Endothelial cell of umbilical vein (primary cell): ENCODE data around the gene PKHD1. TPM values are rescaled to one million over a fixed set of nuclear protein-coding genes. Genes with fewer than 3 reads are reported as not detected.

Experiments
- BruUV-seq: library from RNA; stranded (reverse); fragments of 400-500 nt; replicated peaks from 2 replicates; lab custom pipeline; 2021; lab: Mats Ljungman, UMichigan
- CTCF ChIA-PET: fragments of 300-600, 350-600 bp; sonication (Branson Sonifier 250); formaldehyde crosslinking; loops from one replicate; lab custom pipeline; 2021; ENCODE audit warnings: antibody characterized with exemption, inconsistent platforms; lab: Charles Lee
- POLR2A ChIA-PET: fragments of 300-600, 350-600 bp; sonication (Branson Sonifier 250); formaldehyde crosslinking; loops from one replicate; lab custom pipeline; 2021; ENCODE audit warnings: antibody characterized with exemption, inconsistent platforms; lab: Charles Lee
- DNase-seq: peaks from one replicate; pipeline ENCODE4 v3.0.0-alpha.2; 2011; ENCODE audit warnings: low read depth, low spot score
- FAIRE-seq: peaks from 2 replicates; lab custom pipeline; 2011; peaks lifted over from hg19 to GRCh38; lab: Jason Lieb, UNC
- H2AFZ ChIP-seq: 2 replicates; pipeline ENCODE4 v1.6.0; 2012; ENCODE audit warnings: low read depth, low read length, control low read depth, inconsistent platforms
- H3K27ac ChIP-seq: 2 replicates; pipeline ENCODE4 v1.5.1; 2011; ENCODE audit warnings: low read depth, mild to moderate bottlenecking, control low read depth, low read length, moderate library complexity; ENCODE audit not compliant: insufficient read depth
- H3K27me3 ChIP-seq, 2 experiments: 2 replicates each; pipeline versions ENCODE4 v1.6.0 to v1.6.1; 2011; ENCODE audit warnings: low read length in 2 of 2, mixed read lengths in 1 of 2; ENCODE audit not compliant: control insufficient read depth in 2 of 2, insufficient read depth in 2 of 2
- H3K36me3 ChIP-seq, 2 experiments: 2 replicates in 1 of 2; 3 replicates in 1 of 2; pipeline ENCODE4 v1.5.1; 2011; ENCODE audit warnings: low read length in 2 of 2, mild to moderate bottlenecking in 1 of 2, moderate library complexity in 1 of 2; ENCODE audit not compliant: control insufficient read depth in 2 of 2, insufficient read depth in 2 of 2; ENCODE audit errors: extremely low read depth in 1 of 2
- H3K4me1 ChIP-seq: 3 replicates; pipeline ENCODE4 v1.5.1; 2011; ENCODE audit warnings: mild to moderate bottlenecking, low read length; ENCODE audit not compliant: control insufficient read depth, insufficient read depth; ENCODE audit errors: extremely low read depth
- H3K4me2 ChIP-seq: 2 replicates; pipeline ENCODE4 v1.6.1; 2011; ENCODE audit warnings: low read length, control low read depth, mixed read lengths; ENCODE audit not compliant: insufficient read depth
- H3K4me3 ChIP-seq, 3 experiments: fragments of 200-600 bp in 1 of 3; sonication (generic), shearing (Covaris generic) in 1 of 3; replicated peaks in 1 of 3; 2 replicates each; pipeline ENCODE4 v1.5.1; 2011 to 2016; ENCODE audit warnings: control low read depth in 3 of 3, low read length in 3 of 3, mild to moderate bottlenecking in 2 of 3, inconsistent platforms in 1 of 3, low read depth in 1 of 3, moderate library complexity in 1 of 3; ENCODE audit not compliant: insufficient read depth in 1 of 3
- H3K79me2 ChIP-seq: 2 replicates; pipeline ENCODE4 v1.6.0; 2012; ENCODE audit warnings: low read length, inconsistent platforms; ENCODE audit not compliant: control insufficient read depth, insufficient read depth
- H3K9ac ChIP-seq: replicated peaks from 2 replicates; pipeline ENCODE3; 2011; ENCODE audit warnings: low read length, control low read depth; ENCODE audit not compliant: insufficient read depth; ENCODE audit errors: extremely low read depth
- H3K9me1 ChIP-seq: replicated peaks from 3 replicates; pipeline ENCODE4 v1.6.0; 2011; ENCODE audit warnings: mild to moderate bottlenecking, low read length; ENCODE audit not compliant: control insufficient read depth, insufficient read depth; ENCODE audit errors: extremely low read depth
- H3K9me3 ChIP-seq: replicated peaks from 2 replicates; pipeline ENCODE4 v1.5.1; 2012; ENCODE audit warnings: low read length, inconsistent platforms; ENCODE audit not compliant: control insufficient read depth, insufficient read depth
- H4K20me1 ChIP-seq: replicated peaks from 2 replicates; pipeline ENCODE3; 2011; ENCODE audit warnings: mild to moderate bottlenecking, low read length; ENCODE audit not compliant: control insufficient read depth, insufficient read depth; ENCODE audit errors: extremely low read depth
- CTCF ChIP-seq, 2 donors: IDR thresholded peaks; 1 replicate in 1 of 2; 2 replicates in 1 of 2; pipeline ENCODE4 v1.5.1; 2011; ENCODE audit warnings: low read length in 2 of 2, mild to moderate bottlenecking in 2 of 2, moderate library complexity in 2 of 2, control low read depth in 1 of 2, inconsistent platforms in 1 of 2, low read depth in 1 of 2; ENCODE audit not compliant: insufficient read depth in 1 of 2; ENCODE audit errors: extremely low read depth in 1 of 2
- EZH2 ChIP-seq: IDR thresholded peaks from 2 replicates; pipeline ENCODE4 v1.6.1; 2012; ENCODE audit warnings: borderline replicate concordance, low read depth, mild to moderate bottlenecking, moderate library complexity, low read length, inconsistent platforms; ENCODE audit not compliant: severe bottlenecking
- FOS ChIP-seq: IDR thresholded peaks from 2 replicates; pipeline ENCODE4 v1.6.1; 2011; ENCODE audit warnings: mild to moderate bottlenecking, low read length, moderate library complexity, borderline replicate concordance; ENCODE audit not compliant: insufficient read depth
- GATA2 ChIP-seq: IDR thresholded peaks from 2 replicates; pipeline ENCODE4 v1.7.0; 2011; ENCODE audit warnings: low read depth, mild to moderate bottlenecking, moderate library complexity, mixed read lengths, low read length; ENCODE audit not compliant: insufficient read length, insufficient read depth
- JUN ChIP-seq: IDR thresholded peaks from 2 replicates; pipeline ENCODE4 v1.6.1; 2011; ENCODE audit warnings: borderline replicate concordance, low read depth; ENCODE audit not compliant: insufficient read length, insufficient read depth
- MAX ChIP-seq: IDR thresholded peaks from 2 replicates; pipeline ENCODE4 v1.6.1; 2011; ENCODE audit not compliant: insufficient read depth, insufficient read length
- MYC ChIP-seq: IDR thresholded peaks from one replicate; pipeline ENCODE4 v1.6.1; 2011; ENCODE audit warnings: mild to moderate bottlenecking, low read depth, low read length
- POLR2A ChIP-seq: IDR thresholded peaks from 2 replicates; pipeline ENCODE4 v1.6.1; 2012; ENCODE audit warnings: low read depth, mild to moderate bottlenecking, control low read depth, low read length
- POLR2AphosphoS5 ChIP-seq: IDR thresholded peaks from 2 replicates; pipeline ENCODE4 v1.6.1; 2012; ENCODE audit warnings: low read depth, mild to moderate bottlenecking, control low read depth, low read length, moderate library complexity; ENCODE audit not compliant: insufficient read depth
- dilution Hi-C: fragments of 300-500 bp; cut with MboI; formaldehyde crosslinking; loops from one replicate; pipeline ENCODE4 v1.15.0; 2019; ENCODE audit warnings: low sequenced_read_pairs; ENCODE audit not compliant: extremely low pct_ligation_motif_present
- intact Hi-C: fragments of 100-400 bp; cut with micrococcal nuclease; formaldehyde crosslinking; loops from one replicate; pipeline ENCODE4 v1.10.0; 2022
- polyA plus RNA-seq, 4 experiments: library from polyadenylated mRNA; depleted of rRNA in 3 of 4; stranded (reverse) in 3 of 4; unstranded in 1 of 4; fragments of >200 nt; gene quantifications; 2 replicates each; pipeline versions ENCODE4 v1.2.1 to v1.2.3, GENCODE V29; 2011 to 2012; ENCODE audit warnings: missing spikeins in 1 of 4
- total RNA-seq: library from RNA; stranded (reverse); gene quantifications from 2 replicates; pipeline ENCODE4 v1.2.3, GENCODE V29; 2021

Gene PKHD1
- total and polyA plus RNA-seq, 2 donors (not counting 3 experiments of a cell fraction or from before 2014, with no cell fraction given), result not detected

DNA sequence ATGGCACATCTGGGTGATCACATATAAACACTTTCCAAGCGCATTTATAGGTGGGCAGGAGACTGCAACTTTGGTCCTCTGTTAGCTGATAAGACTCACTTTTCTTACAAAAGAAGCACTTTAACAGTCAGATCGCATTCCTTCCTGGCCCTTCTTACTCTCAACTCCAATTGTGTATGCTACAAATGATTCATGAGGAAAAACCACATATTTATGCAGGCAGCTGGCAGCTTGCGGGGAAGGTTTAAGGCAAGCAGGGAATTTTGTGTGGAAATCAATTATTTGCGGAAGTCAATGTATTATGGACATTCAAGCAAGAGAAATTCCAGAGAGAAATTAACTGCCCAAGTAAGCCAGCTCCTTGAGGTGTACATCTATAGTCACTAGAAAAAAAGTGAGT lies 194.0 kb downstream of the PKHD1 start:
- Histone ChIP-seq H3K79me2 (no peaks in the 10 kb centered on the region), H3K4me1 (no peaks in the 10 kb centered on the region), H2AFZ (no peak overlapping the region), H3K4me2 (no peak overlapping the region), H3K9me3 (no peaks in the 10 kb centered on the region), H3K9me1 (no peaks in the 10 kb centered on the region), H3K27ac (no peak overlapping the region), H3K4me3 (no peak overlapping the region), H4K20me1 (no peaks in the 10 kb centered on the region), H3K27me3 (no peaks in the 10 kb centered on the region), H3K9ac (no peak overlapping the region), H3K36me3 (no peaks in the 10 kb centered on the region)
- CTCF ChIA-PET, result no interaction called here
- POLR2A ChIA-PET, result no interaction called here
- FAIRE-seq (no peak), DNase-seq (no peak)
- no TSS peak for BruUV-seq
- no peak for TF ChIP-seq EZH2
- dilution Hi-C loops, result no loop called here
- intact Hi-C loops, result no loop called here

- Histone ChIP-seq H3K27me3 (no peaks in the 10 kb centered on the region), H3K9me3 (no peaks in the 10 kb centered on the region), H3K36me3 (no peaks in the 10 kb centered on the region), H3K4me1 (no peaks in the 10 kb centered on the region), H3K9me1 (no peaks in the 10 kb centered on the region), H3K27ac (no peak overlapping the region), H3K9ac (no peak overlapping the region), H2AFZ (no peak overlapping the region), H4K20me1 (no peaks in the 10 kb centered on the region), H3K79me2 (no peaks in the 10 kb centered on the region), H3K4me3 (no peak overlapping the region), H3K4me2 (no peak overlapping the region)
- no peak for FAIRE-seq
- TF ChIP-seq JUN, result no peak
- TF ChIP-seq FOS, result no peak
- no peak for TF ChIP-seq CTCF (IDR thresholded peaks at IDR 0.05; ENCODE audit: extremely low read depth in 1 of 2, insufficient read depth in 1 of 2, low read depth in 1 of 2, low read length in 2 of 2)
- no peak for TF ChIP-seq MYC
- TF ChIP-seq POLR2A, result no peak
- TF ChIP-seq POLR2AphosphoS5, result no peak
- TF ChIP-seq GATA2, result no peak
- TF ChIP-seq MAX, result no peak
- TF ChIP-seq EZH2, result no peak
- no peak for DNase-seq
- no TSS peak for BruUV-seq
- intact Hi-C loops (no loop called here), dilution Hi-C loops (no loop called here)
- ChIA-PET CTCF (no interaction called here), POLR2A (no interaction called here)
These were observed 194.7 kb downstream of the PKHD1 start for GRCh38 chr6:51892750-51893149.
